Effector memory CD8-positive, alpha-beta T cell (primary cell): ENCODE data around the gene SPEN.

Experiments used
- ATAC-seq: fragments of 150-1000 bp; cut with Tn5 transposase; replicated peaks from 2 replicates; pipeline ENCODE4 v1.10.0; 2021; ENCODE audit warnings: mild to moderate bottlenecking, moderate library complexity
- DNase-seq, 3 experiments: peaks; one replicate each; pipeline ENCODE4 v3.0.0; 2021
- H3K27ac Mint-ChIP-seq, 2 donors: one replicate each; pipeline ENCODE4 v1.8.0; 2022; ENCODE audit warnings: mild to moderate bottlenecking in 2 of 2, mixed read lengths in 2 of 2, moderate library complexity in 2 of 2
- H3K27me3 Mint-ChIP-seq, 2 donors: one replicate each; pipeline ENCODE4 v1.8.0; 2022; ENCODE audit warnings: mixed read lengths in 2 of 2
- H3K36me3 Mint-ChIP-seq: one replicate; pipeline ENCODE4 v1.8.0; 2022; ENCODE audit warnings: mild to moderate bottlenecking, moderate library complexity, mixed read lengths; ENCODE audit not compliant: insufficient read depth
- H3K4me1 Mint-ChIP-seq, 2 donors: one replicate each; pipeline ENCODE4 v1.8.0; 2022; ENCODE audit warnings: low read depth in 2 of 2, mixed read lengths in 2 of 2
- H3K4me3 Mint-ChIP-seq, 2 donors: one replicate each; pipeline ENCODE4 v1.8.0; 2022; ENCODE audit warnings: mild to moderate bottlenecking in 2 of 2, mixed read lengths in 2 of 2, moderate library complexity in 2 of 2
- H3K9me3 Mint-ChIP-seq, 2 donors: one replicate each; pipeline ENCODE4 v1.8.0; 2022; ENCODE audit warnings: mixed read lengths in 2 of 2

Gene SPEN

GRCh38 chr1:15985611-15986297 lies 138.2 kb downstream of the SPEN start:
- H3K9me3 Mint-ChIP-seq = no peaks in the 10 kb centered on the region
- no peaks in the 10 kb centered on the region for H3K36me3 Mint-ChIP-seq
- no peaks in the 10 kb centered on the region for H3K4me1 Mint-ChIP-seq
- ATAC-seq (no peak), DNase-seq (no peak)
- no peak overlapping the region for H3K27ac Mint-ChIP-seq
- H3K27me3 Mint-ChIP-seq = peaks cover 28 to 48% of the 10 kb centered on the region in 2 donors
- H3K4me3 Mint-ChIP-seq = no peak overlapping the region

- H3K4me3 Mint-ChIP-seq = no peak overlapping the region
- no peak for ATAC-seq
- H3K27me3 Mint-ChIP-seq = peaks cover 6 to 44% of the 10 kb centered on the region in 2 donors
- H3K27ac Mint-ChIP-seq = no peak overlapping the region
- H3K36me3 Mint-ChIP-seq = no peaks in the 10 kb centered on the region
- DNase-seq = no peak
- no peaks in the 10 kb centered on the region for H3K9me3 Mint-ChIP-seq
- no peaks in the 10 kb centered on the region for H3K4me1 Mint-ChIP-seq
Observed at GRCh38 chr1:15988856-15989736, 141.6 kb downstream of the SPEN start.

DNA sequence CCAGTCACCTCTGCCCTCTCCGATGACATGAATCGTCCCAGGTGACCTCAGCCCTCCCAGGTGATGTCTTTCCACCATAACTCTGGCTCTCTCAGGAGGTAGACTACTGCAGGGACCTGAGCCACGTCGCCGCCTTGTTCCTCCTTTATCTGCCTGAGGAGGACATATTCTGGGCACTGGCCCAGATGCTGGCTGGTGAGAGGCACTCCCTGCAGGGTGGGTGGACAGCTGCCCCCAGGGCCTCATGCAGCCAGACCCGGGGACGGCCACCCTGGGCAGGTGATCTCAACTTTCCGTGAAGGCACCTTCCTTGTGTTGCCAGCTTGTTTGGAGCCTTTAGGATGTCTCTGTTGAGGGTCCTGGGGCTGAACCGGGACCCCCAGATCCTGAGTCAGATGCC lies 142.3 kb downstream of the SPEN start:
- DNase-seq (no peak), ATAC-seq (no peak)
- H3K4me3 Mint-ChIP-seq = no peak overlapping the region
- peaks cover 2 to 44% of the 10 kb centered on the region in 2 donors for H3K27me3 Mint-ChIP-seq
- H3K4me1 Mint-ChIP-seq = no peaks in the 10 kb centered on the region
- H3K27ac Mint-ChIP-seq = no peak overlapping the region
- no peaks in the 10 kb centered on the region for H3K9me3 Mint-ChIP-seq
- H3K36me3 Mint-ChIP-seq = no peaks in the 10 kb centered on the region
